Astrocyte of the cerebellum (primary cell): ENCODE measurements around the gene FAM180A.
A peak's percentile ranks its signal among the peaks of the same experiment; 100 is the strongest.
"Not testable (repeated sequence)": the region's sequence is repeated elsewhere in the genome, so short reads cannot be mapped to it uniquely, and the experiment has no call there.

Experiments
- DNase-seq: peaks from one replicate; pipeline ENCODE4 v3.0.0-alpha.2; 2011; ENCODE audit warnings: low read depth
- H3K4me3 ChIP-seq: 2 replicates; pipeline ENCODE4 v1.5.1; 2011; ENCODE audit warnings: mild to moderate bottlenecking, low read depth, low read length, moderate library complexity
- CTCF ChIP-seq: IDR thresholded peaks from 2 replicates; pipeline ENCODE4 v1.5.1; 2012; ENCODE audit warnings: low read length, low read depth, moderate library complexity, mild to moderate bottlenecking; ENCODE audit errors: missing control alignments
- in situ Hi-C: cut with HindIII; loops from 2 replicates; pipeline ENCODE4 v1.10.0; 2017; ENCODE audit warnings: low sequenced_read_pairs

Gene FAM180A

GRCh38 chr7:135744938-135745702 lies 3.5 kb downstream of the FAM180A start:
- H3K4me3 ChIP-seq: no peak overlapping the region
- no peak for DNase-seq

GRCh38 chr7:135743907-135744731 lies 4.5 kb downstream of the FAM180A start:
- no peak overlapping the region for H3K4me3 ChIP-seq
- peak; percentile 77 for DNase-seq
- TF ChIP-seq CTCF: no peak
- in situ Hi-C loops: no loop called here

More at GRCh38 chr7:135744938-135745702, 3.5 kb downstream of the FAM180A start:
- TF ChIP-seq CTCF: no peak
- in situ Hi-C loops: no loop called here

- H3K4me3 ChIP-seq: no peak overlapping the region
- DNase-seq: no peak
- TF ChIP-seq CTCF: no peak
- in situ Hi-C loops: no loop called here
These were observed 6.2 kb downstream of the FAM180A start for GRCh38 chr7:135742371-135742770.

- no peak for TF ChIP-seq CTCF
- in situ Hi-C loops: no loop called here
- H3K4me3 ChIP-seq: no peak overlapping the region
- no peak for DNase-seq
These were observed 6.7 kb downstream of the FAM180A start for GRCh38 chr7:135741905-135742304.

- no peak overlapping the region for H3K4me3 ChIP-seq
- no peak for TF ChIP-seq CTCF
- DNase-seq: no peak
- in situ Hi-C loops: no loop called here
These were observed 7.7 kb downstream of the FAM180A start for GRCh38 chr7:135740889-135741288.

- DNase-seq, H3K4me3 ChIP-seq, in situ Hi-C loops: not testable (repeated sequence)
These were observed 11.3 kb downstream of the FAM180A start for GRCh38 chr7:135737306-135737647.
